B cell (primary cell): ENCODE measurements around the gene SUCLG2.
"Not testable (repeated sequence)": the region's sequence is repeated elsewhere in the genome, so short reads cannot be mapped to it uniquely, and the experiment has no call there.

Experiments
- CTCF ChIP-seq: fragments of 200-600 bp; IDR thresholded peaks from one replicate; pipeline ENCODE4 v1.8.0; 2022; ENCODE audit warnings: antibody characterized with exemption, mild to moderate bottlenecking
- EZH2 ChIP-seq: IDR thresholded peaks from 2 replicates; pipeline ENCODE4 v1.6.1; 2012; ENCODE audit warnings: borderline replicate concordance, low read depth, mild to moderate bottlenecking, moderate library complexity, low read length; ENCODE audit not compliant: insufficient read depth, poor library complexity, severe bottlenecking

- TF ChIP-seq CTCF, EZH2: not testable (repeated sequence)
Observed at GRCh38 chr3:67584608-67585007, 69.8 kb downstream of the SUCLG2 start.
